ENCODE results near the gene SH3BP5. TPM values are rescaled to one million over a fixed set of nuclear protein-coding genes. Genes with fewer than 3 reads are reported as not detected.
A peak's percentile ranks its signal among the peaks of the same experiment; 100 is the strongest.

SH3BP5 gene
- total RNA-seq, 5 donors from 2014 or later (not counting 1 experiment from before 2014, with no cell fraction given) = 25.0 to 66.7 (median 41.7) TPM

GRCh38 chr3:15297608-15298350, 34.6 kb downstream of the SH3BP5 start:
- peak overlapping the region; percentile 65 to 68 for H3K27ac Mint-ChIP-seq
- no peak overlapping the region for H3K27ac ChIP-seq (ENCODE audit: low read length)

GRCh38 chr3:15295506-15295905, 36.9 kb downstream of the SH3BP5 start:
- CTCF ChIA-PET = interaction anchor here in 1 of 2 donors (1.0 to 1.5 kb wide), 4 partner anchors 9 to 37 kb away, joined by 3 to 5 read pairs (median 4); partner anchors contain the start of gene SH3BP5
- Histone ChIP-seq H3K27ac (ENCODE audit: low read length) (peak overlapping the region; percentile 25), H3K9me3 (no peaks in the 10 kb centered on the region), H3K4me3 (ENCODE audit: control insufficient read depth in 1 of 2, extremely low read depth in 1 of 2, low read length in 1 of 2) (no peak overlapping the region), H3K36me3 (ENCODE audit: control insufficient read depth in 2 of 2, extremely low read depth in 1 of 2, insufficient read depth in 1 of 2, low read length in 1 of 2) (peaks cover 0 to 10% of the 10 kb centered on the region in 2 donors), H3K4me1 (ENCODE audit: control insufficient read depth in 1 of 2, extremely low read depth in 1 of 2, insufficient read depth in 2 of 2, low read length in 2 of 2) (peaks cover 20 to 80% of the 10 kb centered on the region in 2 experiments), H3K27me3 (replicated peaks in 1 of 2; ENCODE audit: control insufficient read depth in 2 of 2, extremely low read depth in 1 of 2, insufficient read depth in 2 of 2, low read length in 1 of 2) (no peaks in the 10 kb centered on the region)
- H3K4me1 Mint-ChIP-seq = peaks cover 82 to 98% (median 90%) of the 10 kb centered on the region in 3 donors
- POLR2A ChIA-PET = interaction anchor here (0.6 to 1.0 kb wide), 2 partner anchors 22 to 27 kb away, joined by 3 read pairs; no protein-coding TSS in a partner anchor
- no peak for DNase-seq
- no peak overlapping the region for H3K4me3 Mint-ChIP-seq
- no peaks in the 10 kb centered on the region for H3K27me3 Mint-ChIP-seq
- no peak for ATAC-seq (replicated peaks in 1 of 4)
- no peaks in the 10 kb centered on the region for H3K9me3 Mint-ChIP-seq
- peaks cover 30% of the 10 kb centered on the region for H3K36me3 Mint-ChIP-seq
- H3K27ac Mint-ChIP-seq = peak overlapping the region; percentile 70 to 72
- WGBS (ENCODE audit: insufficient coverage) = 72% methylated on average over 6 of the region's 6 CpGs

More at GRCh38 chr3:15297608-15298350, 34.6 kb downstream of the SH3BP5 start:
- Histone ChIP-seq H3K4me1 (ENCODE audit: control insufficient read depth in 1 of 2, extremely low read depth in 1 of 2, insufficient read depth in 2 of 2, low read length in 2 of 2) (peaks cover 2 to 79% of the 10 kb centered on the region in 2 experiments), H3K27me3 (replicated peaks in 1 of 2; ENCODE audit: control insufficient read depth in 2 of 2, extremely low read depth in 1 of 2, insufficient read depth in 2 of 2, low read length in 1 of 2) (no peaks in the 10 kb centered on the region), H3K36me3 (ENCODE audit: control insufficient read depth in 2 of 2, extremely low read depth in 1 of 2, insufficient read depth in 1 of 2, low read length in 1 of 2) (peaks cover 0 to 31% of the 10 kb centered on the region in 2 donors), H3K9me3 (no peaks in the 10 kb centered on the region), H3K4me3 (ENCODE audit: control insufficient read depth in 1 of 2, extremely low read depth in 1 of 2, low read length in 1 of 2) (no peak overlapping the region)
- ChIA-PET POLR2A (interaction anchor here in 1 of 2 donors (0.6 to 0.7 kb wide), 4 partner anchors 11 to 478 kb away, joined by 3 to 4 read pairs (median 4); no protein-coding TSS in a partner anchor), CTCF (interaction anchor here (0.6 to 2.1 kb wide), 6 partner anchors 24 to 220 kb away, joined by 3 to 5 read pairs (median 4); no protein-coding TSS in a partner anchor)
- 100% methylated on average over 1 of the region's 4 CpGs for WGBS (ENCODE audit: insufficient coverage)
- DNase-seq (no peak), ATAC-seq (replicated peaks in 1 of 4) (no peak)
- H3K36me3 Mint-ChIP-seq = peaks cover 53% of the 10 kb centered on the region
- no peaks in the 10 kb centered on the region for H3K27me3 Mint-ChIP-seq
- H3K4me1 Mint-ChIP-seq = peaks cover 73 to 92% (median 88%) of the 10 kb centered on the region in 3 donors
- no peaks in the 10 kb centered on the region for H3K9me3 Mint-ChIP-seq
- H3K4me3 Mint-ChIP-seq = peak overlapping the region in 1 of 3 donors; percentile 47

GRCh38 chr3:15294929-15295328, 37.5 kb downstream of the SH3BP5 start:
- POLR2A ChIA-PET = interaction anchor here (0.6 to 1.0 kb wide), 2 partner anchors 27 to 37 kb away, joined by 3 to 4 read pairs; partner anchors contain the start of gene SH3BP5 (in 1 of the 2)
- ATAC-seq (replicated peaks in 1 of 4) = no peak
- H3K4me3 Mint-ChIP-seq = no peak overlapping the region

GRCh38 chr3:15292765-15293522, 39.4 kb downstream of the SH3BP5 start:
- H3K4me1 Mint-ChIP-seq = peaks cover 82 to 96% (median 89%) of the 10 kb centered on the region in 3 donors
- ATAC-seq (replicated peaks in 1 of 4) = no peak
- no peaks in the 10 kb centered on the region for H3K9me3 Mint-ChIP-seq
- ChIA-PET POLR2A (interaction anchor here (0.6 kb wide), 3 partner anchors 39 to 203 kb away, joined by 3 to 8 read pairs (median 5); partner anchors contain the start of gene SH3BP5 (in 1 of the 2)), CTCF (interaction anchor here in 1 of 2 donors (0.9 to 2.1 kb wide), 3 partner anchors 23 to 84 kb away, joined by 3 to 6 read pairs (median 4); no protein-coding TSS in a partner anchor)
- peak overlapping the region; percentile 89 to 96 for H3K27ac Mint-ChIP-seq
- H3K4me1 ChIP-seq (ENCODE audit: control insufficient read depth in 1 of 2, extremely low read depth in 1 of 2, insufficient read depth in 2 of 2, low read length in 2 of 2) = peaks cover 26 to 88% of the 10 kb centered on the region in 2 experiments
- H3K27me3 Mint-ChIP-seq = no peaks in the 10 kb centered on the region
- peaks cover 0 to 9% of the 10 kb centered on the region in 2 donors for H3K36me3 ChIP-seq (ENCODE audit: control insufficient read depth in 2 of 2, extremely low read depth in 1 of 2, insufficient read depth in 1 of 2, low read length in 1 of 2)
- H3K36me3 Mint-ChIP-seq = peaks cover 32% of the 10 kb centered on the region
- peak overlapping the region; percentile 76 for H3K27ac ChIP-seq (ENCODE audit: low read length)
- H3K4me3 ChIP-seq (ENCODE audit: control insufficient read depth in 1 of 2, extremely low read depth in 1 of 2, low read length in 1 of 2) = no peak overlapping the region
- whole genome bisulfite sequencing (ENCODE audit: insufficient coverage) = 85% methylated on average over 5 of the region's 13 CpGs
- DNase-seq = peak in 1 of 35 experiments; percentile 49
- H3K9me3 ChIP-seq = no peaks in the 10 kb centered on the region
- H3K4me3 Mint-ChIP-seq = peak overlapping the region in 1 of 3 donors; percentile 77
- no peaks in the 10 kb centered on the region for H3K27me3 ChIP-seq (replicated peaks in 1 of 2; ENCODE audit: control insufficient read depth in 2 of 2, extremely low read depth in 1 of 2, insufficient read depth in 2 of 2, low read length in 1 of 2)

More at GRCh38 chr3:15294929-15295328, 37.5 kb downstream of the SH3BP5 start:
- Mint-ChIP-seq H3K4me1 (peaks cover 80 to 95% (median 88%) of the 10 kb centered on the region in 3 donors), H3K27ac (peak overlapping the region; percentile 70 to 72), H3K36me3 (peaks cover 30% of the 10 kb centered on the region), H3K27me3 (no peaks in the 10 kb centered on the region), H3K9me3 (no peaks in the 10 kb centered on the region)
- Histone ChIP-seq H3K4me1 (ENCODE audit: control insufficient read depth in 1 of 2, extremely low read depth in 1 of 2, insufficient read depth in 2 of 2, low read length in 2 of 2) (peaks cover 22 to 81% of the 10 kb centered on the region in 2 experiments), H3K4me3 (ENCODE audit: control insufficient read depth in 1 of 2, extremely low read depth in 1 of 2, low read length in 1 of 2) (no peak overlapping the region), H3K27me3 (replicated peaks in 1 of 2; ENCODE audit: control insufficient read depth in 2 of 2, extremely low read depth in 1 of 2, insufficient read depth in 2 of 2, low read length in 1 of 2) (no peaks in the 10 kb centered on the region), H3K27ac (ENCODE audit: low read length) (peak overlapping the region; percentile 25), H3K36me3 (ENCODE audit: control insufficient read depth in 2 of 2, extremely low read depth in 1 of 2, insufficient read depth in 1 of 2, low read length in 1 of 2) (peaks cover 0 to 10% of the 10 kb centered on the region in 2 donors), H3K9me3 (no peaks in the 10 kb centered on the region)
- WGBS (ENCODE audit: insufficient coverage) = 94% methylated on average over 4 of the region's 5 CpGs
- CTCF ChIA-PET = interaction anchor here (0.6 to 1.5 kb wide), 5 partner anchors 10 to 51 kb away, joined by 3 to 5 read pairs (median 4); partner anchors contain the start of gene SH3BP5 (in 1 of the 2)
- DNase-seq = no peak

DNA sequence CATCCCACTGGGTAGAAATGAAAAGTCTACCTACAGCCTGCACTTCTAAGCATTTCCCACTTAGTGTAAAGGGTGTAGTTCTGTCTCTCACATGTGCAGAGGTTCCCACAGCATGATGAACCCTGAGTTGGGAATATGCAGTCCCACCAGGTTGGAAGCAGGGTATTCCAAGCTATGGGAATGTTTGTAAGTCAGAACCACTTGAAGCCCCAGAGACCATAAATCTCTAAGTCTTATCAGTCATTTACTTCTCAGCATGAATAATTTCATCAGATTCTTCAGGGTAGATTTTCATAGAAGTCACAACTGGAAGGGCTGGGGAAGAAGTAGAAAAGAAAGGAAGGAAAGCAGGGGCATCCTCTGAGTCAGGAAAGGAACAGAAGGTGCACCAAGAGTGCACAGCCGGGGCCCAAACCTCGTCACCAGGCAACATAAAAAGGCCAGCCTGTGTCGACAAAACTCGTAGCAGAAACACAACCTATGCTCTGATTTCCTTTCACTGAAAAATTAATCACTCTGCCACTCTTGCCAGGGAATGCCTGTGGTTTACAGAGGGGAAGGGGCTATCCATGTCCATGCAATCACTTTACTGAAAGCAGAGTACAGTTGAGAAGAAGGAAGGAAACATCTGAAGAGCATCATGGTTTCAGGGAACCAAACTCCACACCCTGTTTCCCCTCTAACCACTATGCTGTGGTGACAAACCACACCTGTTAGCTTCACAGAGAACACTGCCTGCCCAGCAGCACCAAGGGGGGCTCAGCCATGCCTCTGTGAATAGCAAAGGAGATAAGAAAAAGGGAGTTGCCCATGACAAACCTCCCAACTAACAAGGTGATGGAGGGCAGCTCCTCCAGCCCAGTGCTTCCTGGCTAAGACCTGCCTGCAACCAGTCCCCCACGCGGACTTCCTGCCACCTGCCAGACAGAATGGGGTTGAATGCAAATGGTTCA, 40.5 kb downstream of the SH3BP5 start:
- ChIA-PET POLR2A (interaction anchor here (0.6 to 0.7 kb wide), 3 partner anchors 85 to 1718 kb away, joined by 3 to 6 read pairs (median 5); no protein-coding TSS in a partner anchor), CTCF (interaction anchor here (0.6 to 2.1 kb wide), 8 partner anchors 9 to 264 kb away, joined by 3 to 7 read pairs (median 4); partner anchors contain the start of gene SH3BP5 (in 1 of the 2))
- H3K36me3 ChIP-seq (ENCODE audit: control insufficient read depth in 2 of 2, extremely low read depth in 1 of 2, insufficient read depth in 1 of 2, low read length in 1 of 2) = peaks cover 0 to 8% of the 10 kb centered on the region in 2 donors
- H3K27ac ChIP-seq (ENCODE audit: low read length) = peak overlapping the region; percentile 76
- 0% methylated on average over 2 of the region's 6 CpGs for WGBS (ENCODE audit: insufficient coverage)
- no peaks in the 10 kb centered on the region for H3K9me3 ChIP-seq
- Mint-ChIP-seq H3K27ac (peak overlapping the region; percentile 89 to 96), H3K4me3 (peak overlapping the region; percentile 55 to 77 (median 60)), H3K36me3 (peaks cover 28% of the 10 kb centered on the region), H3K4me1 (peaks cover 83 to 96% (median 91%) of the 10 kb centered on the region in 3 donors), H3K9me3 (no peaks in the 10 kb centered on the region), H3K27me3 (no peaks in the 10 kb centered on the region)
- H3K27me3 ChIP-seq (replicated peaks in 1 of 2; ENCODE audit: control insufficient read depth in 2 of 2, extremely low read depth in 1 of 2, insufficient read depth in 2 of 2, low read length in 1 of 2) = no peaks in the 10 kb centered on the region
- peak overlapping the region; percentile 13 to 25 for H3K4me3 ChIP-seq (ENCODE audit: control insufficient read depth in 1 of 2, extremely low read depth in 1 of 2, low read length in 1 of 2)
- H3K4me1 ChIP-seq (ENCODE audit: control insufficient read depth in 1 of 2, extremely low read depth in 1 of 2, insufficient read depth in 2 of 2, low read length in 2 of 2) = peaks cover 26 to 85% of the 10 kb centered on the region in 2 experiments
- DNase-seq (peak; percentile 28 to 86 (median 68)), ATAC-seq (replicated peaks in 1 of 4) (peak; percentile 93 to 97 (median 94))

Data from T-cell (primary cell).